GM12878 (cell line): ENCODE measurements around the gene LITAF. TPM values are rescaled to one million over a fixed set of nuclear protein-coding genes. Genes with fewer than 3 reads are reported as not detected.

Source experiments
- ETV6 ChIP-seq, 2 experiments: fragments of 450-650 bp in 1 of 2; IDR thresholded peaks in 1 of 2; conservative IDR thresholded peaks in 1 of 2; 2 replicates each; pipeline ENCODE4 v1.6.1; 2014; ENCODE audit warnings: antibody characterized with exemption in 1 of 2, borderline replicate concordance in 1 of 2, low read depth in 1 of 2, mild to moderate bottlenecking in 1 of 2, moderate library complexity in 1 of 2
- FOXK2 ChIP-seq: fragments of 450-650 bp; IDR thresholded peaks from 2 replicates; pipeline ENCODE4 v1.6.1; 2017; ENCODE audit warnings: mild to moderate bottlenecking, moderate library complexity
- IKZF2 ChIP-seq, 2 experiments: fragments of 450-650 bp; IDR thresholded peaks; 2 replicates each; pipeline ENCODE4 v1.6.1; 2017; ENCODE audit warnings: mild to moderate bottlenecking in 2 of 2, moderate library complexity in 2 of 2
- JUNB ChIP-seq: IDR thresholded peaks from 2 replicates; pipeline ENCODE4 v1.6.1; 2016; ENCODE audit warnings: antibody characterized with exemption, mild to moderate bottlenecking
- KAT2A ChIP-seq: conservative IDR thresholded peaks from 2 replicates; pipeline ENCODE4 v1.6.1; 2011; ENCODE audit warnings: low read depth, low read length; ENCODE audit not compliant: control insufficient read depth
- NFIC ChIP-seq: IDR thresholded peaks from 2 replicates; pipeline ENCODE4 v1.6.1; 2012; ENCODE audit warnings: low read depth, mild to moderate bottlenecking, inconsistent platforms, low read length, moderate library complexity
- NFXL1 ChIP-seq: fragments of 450-650 bp; IDR thresholded peaks from 2 replicates; pipeline ENCODE4 v1.6.1; 2017; ENCODE audit warnings: antibody characterized with exemption, mild to moderate bottlenecking, borderline replicate concordance
- NFYB ChIP-seq: IDR thresholded peaks from 2 replicates; pipeline ENCODE4 v1.6.1; 2011; ENCODE audit warnings: low read depth, mild to moderate bottlenecking, low read length, improper control_type of control experiment, moderate library complexity; ENCODE audit not compliant: insufficient read depth
- PAX5 ChIP-seq: IDR thresholded peaks from 2 replicates; pipeline ENCODE4 v1.6.1; 2011; ENCODE audit warnings: low read depth, low read length, borderline replicate concordance
- RAD21 ChIP-seq: IDR thresholded peaks from 2 replicates; pipeline ENCODE4 v1.6.1; 2011; ENCODE audit warnings: mild to moderate bottlenecking, low read depth, low read length, moderate library complexity; ENCODE audit not compliant: insufficient read depth
- RB1 ChIP-seq: fragments of 450-650 bp; formaldehyde crosslinking; IDR thresholded peaks from 2 replicates; pipeline ENCODE4 v1.6.1; 2017; ENCODE audit warnings: mild to moderate bottlenecking, borderline replicate concordance
- RFX5 ChIP-seq: IDR thresholded peaks from 2 replicates; pipeline ENCODE4 v1.6.1; 2011; ENCODE audit warnings: low read depth, low read length, improper control_type of control experiment
- SRF ChIP-seq, 2 experiments: IDR thresholded peaks; 2 replicates each; pipeline ENCODE4 v1.6.1; 2011; ENCODE audit warnings: low read depth in 2 of 2, low read length in 2 of 2, mild to moderate bottlenecking in 1 of 2, moderate library complexity in 1 of 2
- TCF3 ChIP-seq: IDR thresholded peaks from 2 replicates; pipeline ENCODE4 v1.6.1; 2012; ENCODE audit warnings: low read depth, mild to moderate bottlenecking, low read length, borderline replicate concordance; ENCODE audit not compliant: insufficient read depth
- WRNIP1 ChIP-seq: IDR thresholded peaks from 2 replicates; pipeline ENCODE4 v1.6.1; 2011; ENCODE audit warnings: low read depth, low read length, improper control_type of control experiment, borderline replicate concordance
- polyA plus RNA-seq, 11 experiments: library from polyadenylated mRNA; depleted of rRNA in 4 of 11; unstranded in 6 of 11; stranded (reverse) in 5 of 11; fragments of >200 nt; fragmentation: Nextera tagmentation in 4 of 11; fragmentation: Illumina TruSeq in 1 of 11; extraction: Ambion mirVana in 4 of 11; extraction: Trizol in 1 of 11; gene quantifications; 1 replicate in 1 of 11; 2 replicates in 10 of 11; pipeline versions ENCODE4 v1.2.1 to v1.2.3, GENCODE V29; 2011 to 2016; ENCODE audit warnings: inconsistent platforms in 2 of 11, missing spikeins in 2 of 11, low read depth in 1 of 11
- total RNA-seq, 4 experiments: library from RNA; depleted of rRNA in 3 of 4; stranded (reverse); fragments of >200 nt in 3 of 4; fragmentation: Illumina TruSeq in 1 of 4; extraction: Trizol in 1 of 4; gene quantifications; 2 replicates each; pipeline versions ENCODE4 v1.2.1 to v1.2.3, GENCODE V29; 2013 to 2021
- TF ChIP-seq, protein P1 (sequence below): fragments of 450-650 bp; IDR thresholded peaks from 2 replicates; pipeline ENCODE4 v1.6.1; 2017; ENCODE audit warnings: mild to moderate bottlenecking, moderate library complexity
- TF ChIP-seq, protein P2 (sequence below): fragments of 150-350 bp; IDR thresholded peaks from 2 replicates; pipeline ENCODE4 v1.6.1; 2014; ENCODE audit warnings: mild to moderate bottlenecking, low read depth, low read length
- TF ChIP-seq, protein P3 (sequence below): fragments of 150-350 bp; IDR thresholded peaks from 2 replicates; pipeline ENCODE4 v1.6.1; 2016; ENCODE audit warnings: low read depth, low read length

The LITAF gene
- total and polyA plus RNA-seq, 10 of the 15 experiments (the other 5 are each of a cell fraction or from before 2014, with no cell fraction given): 99.2 to 211 (median 147) TPM

DNA sequence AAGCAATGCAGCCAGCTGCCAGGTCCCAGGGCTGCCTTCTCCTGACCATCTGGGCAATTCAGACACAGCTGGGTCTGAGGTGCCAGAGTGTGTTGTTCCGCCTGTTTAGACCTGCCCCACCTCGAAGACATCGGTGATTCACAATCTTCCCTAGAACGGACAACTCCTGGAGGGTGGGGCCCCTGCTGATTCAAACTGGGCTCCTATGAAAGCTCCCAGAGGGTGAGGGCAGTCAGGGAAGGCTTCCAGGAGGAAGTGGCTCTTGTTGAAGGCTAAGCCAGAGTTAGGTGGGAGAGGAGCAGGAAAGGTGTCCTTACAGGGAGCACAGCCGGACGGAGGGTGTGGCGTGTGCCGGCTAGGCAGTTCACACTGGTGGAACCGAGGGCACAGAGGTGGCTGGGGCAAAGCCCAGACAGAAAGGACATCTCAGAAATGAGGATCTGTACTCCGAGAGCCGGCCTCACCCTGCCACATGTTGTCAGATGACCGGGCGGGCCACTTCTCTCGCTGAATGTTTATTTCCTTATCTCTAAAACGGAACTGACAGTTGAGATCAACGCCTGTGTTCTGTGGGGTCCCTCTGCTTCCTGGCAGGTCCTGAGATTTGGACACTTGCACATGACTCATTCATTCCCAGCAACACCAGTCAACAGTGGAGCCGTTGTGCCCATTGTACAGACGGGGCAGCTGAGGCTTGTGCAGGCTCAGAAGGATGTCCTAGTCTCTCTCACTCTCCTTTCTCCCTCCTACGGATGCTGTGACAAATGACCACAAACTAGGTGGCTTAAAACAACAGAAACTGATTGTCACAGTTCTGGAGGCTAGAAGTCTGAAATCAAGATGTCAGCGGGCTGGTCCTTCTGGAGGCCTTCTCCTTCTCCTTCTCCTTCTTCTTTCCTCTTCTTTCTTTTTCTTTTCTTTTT is 26.9 kb upstream of the LITAF start (continued):
- no peak for TF ChIP-seq ETV6 (conservative IDR thresholded peaks at IDR 0.05 in 1 of 2, IDR thresholded peaks at IDR 0.05 in 1 of 2; ENCODE audit: borderline replicate concordance in 1 of 2, low read depth in 1 of 2)
- no peak for TF ChIP-seq PAX5
- no peak for TF ChIP-seq FOXK2
- TF ChIP-seq IKZF2 (IDR thresholded peaks at IDR 0.05): peak; percentile 60 to 67
- TF ChIP-seq, protein P1, sequence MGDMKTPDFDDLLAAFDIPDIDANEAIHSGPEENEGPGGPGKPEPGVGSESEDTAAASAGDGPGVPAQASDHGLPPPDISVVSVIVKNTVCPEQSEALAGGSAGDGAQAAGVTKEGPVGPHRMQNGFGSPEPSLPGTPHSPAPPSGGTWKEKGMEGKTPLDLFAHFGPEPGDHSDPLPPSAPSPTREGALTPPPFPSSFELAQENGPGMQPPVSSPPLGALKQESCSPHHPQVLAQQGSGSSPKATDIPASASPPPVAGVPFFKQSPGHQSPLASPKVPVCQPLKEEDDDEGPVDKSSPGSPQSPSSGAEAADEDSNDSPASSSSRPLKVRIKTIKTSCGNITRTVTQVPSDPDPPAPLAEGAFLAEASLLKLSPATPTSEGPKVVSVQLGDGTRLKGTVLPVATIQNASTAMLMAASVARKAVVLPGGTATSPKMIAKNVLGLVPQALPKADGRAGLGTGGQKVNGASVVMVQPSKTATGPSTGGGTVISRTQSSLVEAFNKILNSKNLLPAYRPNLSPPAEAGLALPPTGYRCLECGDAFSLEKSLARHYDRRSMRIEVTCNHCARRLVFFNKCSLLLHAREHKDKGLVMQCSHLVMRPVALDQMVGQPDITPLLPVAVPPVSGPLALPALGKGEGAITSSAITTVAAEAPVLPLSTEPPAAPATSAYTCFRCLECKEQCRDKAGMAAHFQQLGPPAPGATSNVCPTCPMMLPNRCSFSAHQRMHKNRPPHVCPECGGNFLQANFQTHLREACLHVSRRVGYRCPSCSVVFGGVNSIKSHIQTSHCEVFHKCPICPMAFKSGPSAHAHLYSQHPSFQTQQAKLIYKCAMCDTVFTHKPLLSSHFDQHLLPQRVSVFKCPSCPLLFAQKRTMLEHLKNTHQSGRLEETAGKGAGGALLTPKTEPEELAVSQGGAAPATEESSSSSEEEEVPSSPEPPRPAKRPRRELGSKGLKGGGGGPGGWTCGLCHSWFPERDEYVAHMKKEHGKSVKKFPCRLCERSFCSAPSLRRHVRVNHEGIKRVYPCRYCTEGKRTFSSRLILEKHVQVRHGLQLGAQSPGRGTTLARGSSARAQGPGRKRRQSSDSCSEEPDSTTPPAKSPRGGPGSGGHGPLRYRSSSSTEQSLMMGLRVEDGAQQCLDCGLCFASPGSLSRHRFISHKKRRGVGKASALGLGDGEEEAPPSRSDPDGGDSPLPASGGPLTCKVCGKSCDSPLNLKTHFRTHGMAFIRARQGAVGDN: no peak
- no peak for TF ChIP-seq WRNIP1
- no peak for TF ChIP-seq RB1
- no peak for TF ChIP-seq JUNB
- 0 out of 2 replicates have a peak, but pooled peaks have one; percentile 30 for TF ChIP-seq TCF3
- TF ChIP-seq KAT2A: no peak
- no peak for TF ChIP-seq RAD21
- TF ChIP-seq NFYB: no peak
- no peak for TF ChIP-seq NFIC
- TF ChIP-seq, protein P2, sequence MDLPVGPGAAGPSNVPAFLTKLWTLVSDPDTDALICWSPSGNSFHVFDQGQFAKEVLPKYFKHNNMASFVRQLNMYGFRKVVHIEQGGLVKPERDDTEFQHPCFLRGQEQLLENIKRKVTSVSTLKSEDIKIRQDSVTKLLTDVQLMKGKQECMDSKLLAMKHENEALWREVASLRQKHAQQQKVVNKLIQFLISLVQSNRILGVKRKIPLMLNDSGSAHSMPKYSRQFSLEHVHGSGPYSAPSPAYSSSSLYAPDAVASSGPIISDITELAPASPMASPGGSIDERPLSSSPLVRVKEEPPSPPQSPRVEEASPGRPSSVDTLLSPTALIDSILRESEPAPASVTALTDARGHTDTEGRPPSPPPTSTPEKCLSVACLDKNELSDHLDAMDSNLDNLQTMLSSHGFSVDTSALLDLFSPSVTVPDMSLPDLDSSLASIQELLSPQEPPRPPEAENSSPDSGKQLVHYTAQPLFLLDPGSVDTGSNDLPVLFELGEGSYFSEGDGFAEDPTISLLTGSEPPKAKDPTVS: no peak
- TF ChIP-seq, protein P3, sequence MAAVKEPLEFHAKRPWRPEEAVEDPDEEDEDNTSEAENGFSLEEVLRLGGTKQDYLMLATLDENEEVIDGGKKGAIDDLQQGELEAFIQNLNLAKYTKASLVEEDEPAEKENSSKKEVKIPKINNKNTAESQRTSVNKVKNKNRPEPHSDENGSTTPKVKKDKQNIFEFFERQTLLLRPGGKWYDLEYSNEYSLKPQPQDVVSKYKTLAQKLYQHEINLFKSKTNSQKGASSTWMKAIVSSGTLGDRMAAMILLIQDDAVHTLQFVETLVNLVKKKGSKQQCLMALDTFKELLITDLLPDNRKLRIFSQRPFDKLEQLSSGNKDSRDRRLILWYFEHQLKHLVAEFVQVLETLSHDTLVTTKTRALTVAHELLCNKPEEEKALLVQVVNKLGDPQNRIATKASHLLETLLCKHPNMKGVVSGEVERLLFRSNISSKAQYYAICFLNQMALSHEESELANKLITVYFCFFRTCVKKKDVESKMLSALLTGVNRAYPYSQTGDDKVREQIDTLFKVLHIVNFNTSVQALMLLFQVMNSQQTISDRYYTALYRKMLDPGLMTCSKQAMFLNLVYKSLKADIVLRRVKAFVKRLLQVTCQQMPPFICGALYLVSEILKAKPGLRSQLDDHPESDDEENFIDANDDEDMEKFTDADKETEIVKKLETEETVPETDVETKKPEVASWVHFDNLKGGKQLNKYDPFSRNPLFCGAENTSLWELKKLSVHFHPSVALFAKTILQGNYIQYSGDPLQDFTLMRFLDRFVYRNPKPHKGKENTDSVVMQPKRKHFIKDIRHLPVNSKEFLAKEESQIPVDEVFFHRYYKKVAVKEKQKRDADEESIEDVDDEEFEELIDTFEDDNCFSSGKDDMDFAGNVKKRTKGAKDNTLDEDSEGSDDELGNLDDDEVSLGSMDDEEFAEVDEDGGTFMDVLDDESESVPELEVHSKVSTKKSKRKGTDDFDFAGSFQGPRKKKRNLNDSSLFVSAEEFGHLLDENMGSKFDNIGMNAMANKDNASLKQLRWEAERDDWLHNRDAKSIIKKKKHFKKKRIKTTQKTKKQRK: no peak
- no peak for TF ChIP-seq SRF (IDR thresholded peaks at IDR 0.05; ENCODE audit: low read depth in 2 of 2, low read length in 2 of 2)
- TF ChIP-seq NFXL1: no peak
- no peak for TF ChIP-seq RFX5
